Adrenal gland (tissue), 12 donors: Measurements from ENCODE around the gene FAM163B. TPM values are rescaled to one million over a fixed set of nuclear protein-coding genes. Genes with fewer than 3 reads are reported as not detected.

Experiments used
- DNase-seq, 7 donors: peaks; one replicate each; pipeline ENCODE4 v3.0.0-alpha.2; 2019 to 2020
- H3K27ac ChIP-seq, 5 donors: fragments of 200-600 bp; sonication (generic) in 4 of 5; 1 replicate in 3 of 5; 2 replicates in 2 of 5; pipeline versions ENCODE4 v1.5.1 to v1.8.0; 2016 to 2020; ENCODE audit warnings: mild to moderate bottlenecking in 1 of 5
- H3K27me3 ChIP-seq: fragments of 200-600 bp; 2 replicates; pipeline ENCODE4 v1.8.0; 2021
- H3K36me3 ChIP-seq, 2 donors: fragments of 200-600 bp; replicated peaks in 1 of 2; 1 replicate in 1 of 2; 2 replicates in 1 of 2; pipeline versions ENCODE4 v1.5.1 to v1.8.0; 2018 to 2022
- H3K4me1 ChIP-seq, 2 donors: fragments of 200-600 bp; replicated peaks in 1 of 2; 1 replicate in 1 of 2; 2 replicates in 1 of 2; pipeline versions ENCODE4 v1.5.1 to v1.8.0; 2018 to 2021
- H3K4me3 ChIP-seq, 4 donors: fragments of 200-600 bp; sonication (generic) in 3 of 4; one replicate each; pipeline ENCODE4 v1.5.1; 2016 to 2018
- H3K9me3 ChIP-seq, 3 donors: fragments of 200-600 bp; sonication (generic) in 1 of 3; replicated peaks in 1 of 3; 1 replicate in 2 of 3; 2 replicates in 1 of 3; pipeline versions ENCODE4 v1.5.1 to v1.8.0; 2016 to 2021
- POLR2A ChIP-seq, 2 donors: fragments of 450-650 bp; IDR thresholded peaks; one replicate each; pipeline ENCODE4 v1.6.1; 2017; ENCODE audit warnings: antibody characterized with exemption in 2 of 2, mild to moderate bottlenecking in 2 of 2, moderate library complexity in 1 of 2
- WGBS, 4 donors: extraction: QIAGEN DNeasy Blood & Tissue Kit in 2 of 4; methylation state at CpG; one replicate each; pipeline versions ENCODE4 v1.1.5 to v1.1.7; 2013 to 2017; 5-methylcytosine and 5-hydroxymethylcytosine counted together
- intact Hi-C, 2 donors: fragments of 100-400 bp; cut with DNase I; formaldehyde crosslinking; loops; one replicate each; pipeline versions ENCODE4 v1.14.1 to v1.15.0; 2022 to 2023
- polyA plus RNA-seq, 3 donors: library from polyadenylated mRNA; stranded (reverse); fragments of 200-250 nt in 2 of 3; fragments of 350-450 nt in 1 of 3; fragmentation: Illumina TruSeq in 1 of 3; extraction: RNeasy Lipid Tissue Mini Kit (QIAGEN cat#74804) in 1 of 3; gene quantifications; one replicate each; pipeline ENCODE4 v1.2.3, GENCODE V29; 2013 to 2014
- total RNA-seq, 9 donors: library from RNA; depleted of rRNA in 4 of 9; stranded (reverse); fragments of >200 nt in 4 of 9; fragments of 120-200 nt in 1 of 9; fragmentation: NEBNext Ultra II Directional in 1 of 9; extraction: Animal tissue kit (Norgen Biotek cat#: 25700) in 1 of 9; gene quantifications; one replicate each; pipeline versions ENCODE4 v1.1.0 to v1.2.4, GENCODE V29; 2013 to 2023
- TF ChIP-seq, protein P1 (sequence below), 6 experiments: fragments of 450-650 bp in 4 of 6; fragments of 200-600 bp in 2 of 6; sonication (generic) in 1 of 6; IDR thresholded peaks; 1 replicate in 5 of 6; 2 replicates in 1 of 6; pipeline versions ENCODE4 v1.5.1 to v1.8.0; 2016 to 2021; ENCODE audit warnings: antibody characterized with exemption in 6 of 6, mild to moderate bottlenecking in 2 of 6, moderate library complexity in 1 of 6
- donor health status: healthy with polysubstance abuse.
- donor health status: Bipolar disorder and iron deficiency.
- donor health status: DM: yes; HTN: yes; CAD: no.
- donor health status: DM: no; HTN: no; CAD: no.
- donor health status: DM: no; HTN: no; CAD: no.
- donor health status: DM: yes; HTN: yes; CAD: no.

FAM163B gene
- total and polyA plus RNA-seq, 12 donors: 0.72 to 14.3 (median 2.5) TPM

DNA sequence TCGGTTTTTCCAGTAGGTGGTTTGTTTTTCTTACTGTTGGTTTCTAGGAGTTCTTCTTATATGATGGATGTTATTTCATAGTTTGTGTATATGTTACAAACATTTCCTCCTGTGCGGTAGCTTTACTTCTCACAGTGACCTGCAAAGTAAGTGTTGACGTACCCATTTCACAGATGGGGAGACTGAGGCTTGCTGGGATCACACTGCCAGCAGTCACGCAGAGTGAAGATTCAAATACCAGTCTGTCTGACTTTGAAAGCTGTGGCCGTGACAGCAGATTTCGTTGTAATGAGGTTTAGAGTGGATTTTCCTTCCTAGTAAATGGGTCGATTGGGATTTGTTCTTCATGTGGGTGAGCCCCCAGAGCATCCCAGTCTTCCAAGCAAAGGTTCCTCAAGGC lies 40.0 kb upstream of the FAM163B start:
- H3K4me1 ChIP-seq: no peaks in the 10 kb centered on the region
- H3K4me3 ChIP-seq: no peak overlapping the region
- no peak for TF ChIP-seq POLR2A (IDR thresholded peaks at IDR 0.05)
- TF ChIP-seq, protein P1, sequence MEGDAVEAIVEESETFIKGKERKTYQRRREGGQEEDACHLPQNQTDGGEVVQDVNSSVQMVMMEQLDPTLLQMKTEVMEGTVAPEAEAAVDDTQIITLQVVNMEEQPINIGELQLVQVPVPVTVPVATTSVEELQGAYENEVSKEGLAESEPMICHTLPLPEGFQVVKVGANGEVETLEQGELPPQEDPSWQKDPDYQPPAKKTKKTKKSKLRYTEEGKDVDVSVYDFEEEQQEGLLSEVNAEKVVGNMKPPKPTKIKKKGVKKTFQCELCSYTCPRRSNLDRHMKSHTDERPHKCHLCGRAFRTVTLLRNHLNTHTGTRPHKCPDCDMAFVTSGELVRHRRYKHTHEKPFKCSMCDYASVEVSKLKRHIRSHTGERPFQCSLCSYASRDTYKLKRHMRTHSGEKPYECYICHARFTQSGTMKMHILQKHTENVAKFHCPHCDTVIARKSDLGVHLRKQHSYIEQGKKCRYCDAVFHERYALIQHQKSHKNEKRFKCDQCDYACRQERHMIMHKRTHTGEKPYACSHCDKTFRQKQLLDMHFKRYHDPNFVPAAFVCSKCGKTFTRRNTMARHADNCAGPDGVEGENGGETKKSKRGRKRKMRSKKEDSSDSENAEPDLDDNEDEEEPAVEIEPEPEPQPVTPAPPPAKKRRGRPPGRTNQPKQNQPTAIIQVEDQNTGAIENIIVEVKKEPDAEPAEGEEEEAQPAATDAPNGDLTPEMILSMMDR (IDR thresholded peaks at IDR 0.05): no peak
- no peak overlapping the region for H3K27ac ChIP-seq
- intact Hi-C loops: loop anchor here in 1 of 2 donors (10.0 kb wide), 1 partner anchor 1896 kb away; the partner anchor contains the start of gene OBP2A
- no peaks in the 10 kb centered on the region for H3K36me3 ChIP-seq
- no peak for DNase-seq
- H3K27me3 ChIP-seq: no peaks in the 10 kb centered on the region
- 73 to 80% (median 76%) methylated on average over 6 to 7 of the region's 7 CpGs for WGBS, 4 donors
- no peaks in the 10 kb centered on the region for H3K9me3 ChIP-seq

DNA sequence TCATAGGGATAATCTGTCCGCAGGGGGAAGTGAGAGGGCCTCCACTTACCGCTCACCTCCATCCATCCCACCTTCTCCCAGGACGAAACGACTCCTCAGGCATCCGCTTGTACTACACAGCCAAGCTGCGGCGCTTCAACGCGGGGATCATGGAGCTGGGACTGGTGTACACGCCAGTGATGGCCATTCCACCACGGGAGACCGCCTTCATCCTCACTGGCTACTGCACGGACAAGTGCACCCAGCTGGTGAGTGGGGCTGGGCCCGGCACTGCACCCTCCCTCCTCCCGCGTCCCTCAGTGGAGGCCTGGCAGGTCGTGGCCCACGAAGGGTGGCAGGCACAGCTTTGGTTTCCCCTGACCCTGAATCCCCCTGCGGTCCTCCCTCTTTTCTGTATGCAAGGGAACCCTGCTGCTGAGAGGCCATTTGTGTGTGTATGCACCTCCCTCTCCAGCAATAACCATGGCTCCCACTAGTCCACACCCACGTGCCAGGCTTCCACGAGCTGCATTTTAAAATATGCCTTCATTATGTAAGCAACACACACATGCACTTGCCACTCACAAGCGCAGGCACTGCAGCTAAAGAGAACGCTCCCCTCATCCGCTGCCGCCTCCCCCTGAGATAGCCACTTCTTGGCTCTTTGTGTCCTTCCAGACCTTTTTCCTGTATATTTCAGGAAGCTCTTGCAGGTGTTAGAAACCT lies 38.7 kb upstream of the FAM163B start:
- Histone ChIP-seq H3K4me1 (no peaks in the 10 kb centered on the region), H3K27me3 (no peaks in the 10 kb centered on the region), H3K4me3 (no peak overlapping the region), H3K36me3 (no peaks in the 10 kb centered on the region), H3K9me3 (no peaks in the 10 kb centered on the region), H3K27ac (no peak overlapping the region)
- DNase-seq: no peak
- WGBS, 4 donors: 83 to 86% (median 83%) methylated on average over 12 to 25 of the region's 25 CpGs
- TF ChIP-seq, protein P1 (IDR thresholded peaks at IDR 0.05): no peak
- TF ChIP-seq POLR2A (IDR thresholded peaks at IDR 0.05): no peak
- intact Hi-C loops: loop anchor here in 1 of 2 donors (10.0 kb wide), 1 partner anchor 1897 kb away; the partner anchor contains the start of gene OBP2A

DNA sequence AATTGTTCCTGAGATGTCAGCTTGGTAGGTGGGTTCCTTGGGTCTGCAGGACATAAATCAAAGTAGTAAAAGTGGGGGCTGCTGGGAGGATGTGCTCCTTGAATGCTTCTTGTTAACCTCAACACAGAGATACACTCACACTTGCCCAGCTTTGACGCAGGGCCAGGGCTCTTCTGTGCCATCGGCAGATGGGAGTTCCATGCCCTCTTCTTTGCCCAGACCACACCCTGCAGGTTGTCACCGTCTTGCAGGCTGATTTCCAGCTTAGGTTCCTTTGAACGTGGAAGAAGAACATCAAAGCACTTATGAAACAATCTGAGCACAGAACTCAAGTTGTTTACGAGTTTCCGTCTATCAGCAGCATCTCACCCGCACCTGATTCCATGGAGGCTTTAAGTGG lies 38.0 kb upstream of the FAM163B start:
- intact Hi-C loops: loop anchor here in 1 of 2 donors (10.0 kb wide), 1 partner anchor 1898 kb away; the partner anchor contains the start of gene OBP2A
- Histone ChIP-seq H3K4me1 (no peaks in the 10 kb centered on the region), H3K27ac (no peak overlapping the region), H3K36me3 (no peaks in the 10 kb centered on the region), H3K27me3 (no peaks in the 10 kb centered on the region), H3K4me3 (no peak overlapping the region), H3K9me3 (no peaks in the 10 kb centered on the region)
- no peak for DNase-seq
- 64 to 83% (median 80%) methylated on average over 7 of the region's 7 CpGs for WGBS, 4 donors
- TF ChIP-seq, protein P1 (IDR thresholded peaks at IDR 0.05): no peak
- TF ChIP-seq POLR2A (IDR thresholded peaks at IDR 0.05): no peak

GRCh38 chr9:133645021-133645765 lies 36.0 kb upstream of the FAM163B start:
- Histone ChIP-seq H3K4me3 (no peak overlapping the region), H3K4me1 (no peaks in the 10 kb centered on the region), H3K27me3 (no peaks in the 10 kb centered on the region), H3K27ac (no peak overlapping the region), H3K36me3 (no peaks in the 10 kb centered on the region), H3K9me3 (no peaks in the 10 kb centered on the region)
- TF ChIP-seq POLR2A (IDR thresholded peaks at IDR 0.05): no peak
- TF ChIP-seq, protein P1 (IDR thresholded peaks at IDR 0.05): no peak
- 54 to 68% (median 57%) methylated on average over 10 of the region's 10 CpGs for WGBS, 4 donors
- no peak for DNase-seq
- intact Hi-C loops: loop anchor here in 1 of 2 donors (10.0 kb wide), 1 partner anchor 1900 kb away; the partner anchor contains the start of gene OBP2A
